Bronchial epithelial cell (primary cell): Measurements from ENCODE around the gene MED31. TPM values are rescaled to one million over a fixed set of nuclear protein-coding genes. Genes with fewer than 3 reads are reported as not detected.

ENCODE experiments used
- DNase-seq: peaks from one replicate; pipeline ENCODE4 v3.0.0-alpha.2; 2010; ENCODE audit warnings: low read depth
- FAIRE-seq: peaks from 2 replicates; lab custom pipeline; 2011; peaks lifted over from hg19 to GRCh38; lab: Jason Lieb, UNC
- H3K27me3 ChIP-seq: 2 replicates; pipeline ENCODE4 v1.5.1; 2011; ENCODE audit warnings: low read length; ENCODE audit not compliant: control insufficient read depth, insufficient read depth
- H3K36me3 ChIP-seq: 2 replicates; pipeline ENCODE4 v1.5.1; 2011; ENCODE audit warnings: low read length; ENCODE audit not compliant: control insufficient read depth, insufficient read depth
- H3K4me3 ChIP-seq: 2 replicates; pipeline ENCODE4 v1.5.1; 2011; ENCODE audit warnings: mild to moderate bottlenecking, low read depth, low read length, control low read depth
- total RNA-seq: library from RNA; depleted of rRNA; stranded (reverse); fragments of >200 nt; gene quantifications from 2 replicates; pipeline ENCODE4 v1.2.1, GENCODE V29; 2014
- TF ChIP-seq, protein P1 (sequence below): IDR thresholded peaks from 2 replicates; pipeline ENCODE4 v1.5.1; 2011; ENCODE audit warnings: mild to moderate bottlenecking, moderate library complexity, low read length, control low read depth, inconsistent platforms; ENCODE audit not compliant: insufficient read depth, severe bottlenecking

MED31 gene
- total RNA-seq, 1 donor from 2014 or later = 11.1 TPM

DNA sequence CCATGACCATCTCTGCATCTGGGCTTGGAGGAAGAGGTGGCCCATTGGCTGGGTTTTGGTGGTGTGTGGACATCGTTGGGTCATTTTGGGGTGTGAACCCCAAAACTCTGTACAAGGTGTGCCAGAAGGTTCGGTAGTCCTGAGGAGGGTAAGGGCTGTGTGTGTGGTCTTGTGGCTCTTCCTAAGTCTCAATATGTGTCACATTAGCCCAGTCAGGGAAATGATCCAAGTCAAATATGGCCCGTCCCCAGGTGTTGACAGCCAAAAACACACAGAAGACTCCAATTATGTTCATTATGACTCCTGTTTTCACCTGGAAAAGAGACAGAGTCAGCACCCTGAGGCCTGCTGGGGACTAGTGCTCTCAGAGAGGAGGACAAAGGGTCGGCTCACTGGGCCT lies 34.6 kb upstream of the MED31 start:
- TF ChIP-seq, protein P1, sequence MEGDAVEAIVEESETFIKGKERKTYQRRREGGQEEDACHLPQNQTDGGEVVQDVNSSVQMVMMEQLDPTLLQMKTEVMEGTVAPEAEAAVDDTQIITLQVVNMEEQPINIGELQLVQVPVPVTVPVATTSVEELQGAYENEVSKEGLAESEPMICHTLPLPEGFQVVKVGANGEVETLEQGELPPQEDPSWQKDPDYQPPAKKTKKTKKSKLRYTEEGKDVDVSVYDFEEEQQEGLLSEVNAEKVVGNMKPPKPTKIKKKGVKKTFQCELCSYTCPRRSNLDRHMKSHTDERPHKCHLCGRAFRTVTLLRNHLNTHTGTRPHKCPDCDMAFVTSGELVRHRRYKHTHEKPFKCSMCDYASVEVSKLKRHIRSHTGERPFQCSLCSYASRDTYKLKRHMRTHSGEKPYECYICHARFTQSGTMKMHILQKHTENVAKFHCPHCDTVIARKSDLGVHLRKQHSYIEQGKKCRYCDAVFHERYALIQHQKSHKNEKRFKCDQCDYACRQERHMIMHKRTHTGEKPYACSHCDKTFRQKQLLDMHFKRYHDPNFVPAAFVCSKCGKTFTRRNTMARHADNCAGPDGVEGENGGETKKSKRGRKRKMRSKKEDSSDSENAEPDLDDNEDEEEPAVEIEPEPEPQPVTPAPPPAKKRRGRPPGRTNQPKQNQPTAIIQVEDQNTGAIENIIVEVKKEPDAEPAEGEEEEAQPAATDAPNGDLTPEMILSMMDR = no peak
- Histone ChIP-seq H3K27me3 (no peaks in the 10 kb centered on the region), H3K36me3 (no peaks in the 10 kb centered on the region), H3K4me3 (no peak overlapping the region)
- FAIRE-seq (no peak), DNase-seq (no peak)

DNA sequence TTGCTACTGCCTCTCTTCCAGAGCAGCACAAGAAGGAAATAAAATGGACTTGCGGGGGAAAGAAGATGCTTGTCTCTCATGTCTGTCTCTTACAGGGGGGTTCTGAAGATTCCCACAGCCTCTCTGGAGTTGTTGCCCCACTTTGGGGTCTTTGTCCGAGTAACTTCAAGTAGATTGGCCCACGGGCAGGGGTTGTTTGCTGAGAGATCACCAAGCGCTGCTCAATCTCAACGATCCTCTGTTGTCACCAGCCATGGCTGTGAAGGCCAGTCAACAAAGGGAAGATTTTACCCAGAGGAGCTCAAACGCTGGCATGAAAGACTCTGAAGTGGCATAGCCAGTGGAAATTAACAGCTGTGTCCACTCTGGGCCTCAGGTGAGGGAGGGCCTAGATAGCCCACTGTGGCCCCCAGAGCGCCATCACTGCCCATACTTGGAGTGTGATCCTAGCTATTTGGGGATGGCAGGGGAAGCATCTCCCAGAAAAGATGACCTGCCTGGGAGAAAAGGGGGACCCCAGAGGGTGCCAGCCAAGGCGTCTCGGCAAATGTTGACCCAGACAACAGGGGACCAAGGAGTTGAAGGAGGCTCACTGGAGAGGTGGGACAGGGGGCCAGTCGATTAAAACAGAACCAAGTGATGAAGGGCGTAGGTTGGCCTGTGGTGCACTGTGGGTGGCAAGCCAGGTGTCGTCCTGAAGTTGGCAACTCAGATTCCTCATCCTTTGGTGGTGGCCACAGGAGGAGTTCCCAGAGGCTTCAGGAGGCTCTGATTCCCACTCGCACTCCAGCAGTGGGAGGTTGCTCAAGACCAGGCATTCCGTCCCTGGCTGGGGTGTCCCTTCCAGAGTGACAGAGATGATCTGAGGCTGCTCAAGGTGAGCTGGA lies 33.7 kb upstream of the MED31 start:
- no peaks in the 10 kb centered on the region for H3K36me3 ChIP-seq
- FAIRE-seq (no peak), DNase-seq (no peak)
- TF ChIP-seq, protein P1 = no peak
- no peaks in the 10 kb centered on the region for H3K27me3 ChIP-seq
- H3K4me3 ChIP-seq = no peak overlapping the region

DNA sequence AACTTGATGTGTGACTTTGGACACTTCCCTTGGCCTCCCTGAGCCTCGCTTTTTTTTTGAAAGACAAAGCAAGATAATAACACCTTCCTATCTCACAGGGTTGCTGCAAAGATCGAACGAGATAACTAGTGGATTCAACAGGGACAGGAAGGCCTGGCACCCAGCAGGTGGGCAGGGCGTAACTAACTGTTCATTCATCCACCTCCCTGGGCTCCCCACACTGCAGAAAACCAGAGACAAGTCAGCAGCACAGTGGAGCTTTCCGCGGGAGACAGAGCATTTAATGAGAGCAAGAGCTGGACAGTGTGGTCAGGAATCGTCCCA lies 33.0 kb upstream of the MED31 start:
- no peaks in the 10 kb centered on the region for H3K36me3 ChIP-seq
- no peaks in the 10 kb centered on the region for H3K27me3 ChIP-seq
- DNase-seq (no peak), FAIRE-seq (no peak)
- no peak overlapping the region for H3K4me3 ChIP-seq
- TF ChIP-seq, protein P1 = no peak

DNA sequence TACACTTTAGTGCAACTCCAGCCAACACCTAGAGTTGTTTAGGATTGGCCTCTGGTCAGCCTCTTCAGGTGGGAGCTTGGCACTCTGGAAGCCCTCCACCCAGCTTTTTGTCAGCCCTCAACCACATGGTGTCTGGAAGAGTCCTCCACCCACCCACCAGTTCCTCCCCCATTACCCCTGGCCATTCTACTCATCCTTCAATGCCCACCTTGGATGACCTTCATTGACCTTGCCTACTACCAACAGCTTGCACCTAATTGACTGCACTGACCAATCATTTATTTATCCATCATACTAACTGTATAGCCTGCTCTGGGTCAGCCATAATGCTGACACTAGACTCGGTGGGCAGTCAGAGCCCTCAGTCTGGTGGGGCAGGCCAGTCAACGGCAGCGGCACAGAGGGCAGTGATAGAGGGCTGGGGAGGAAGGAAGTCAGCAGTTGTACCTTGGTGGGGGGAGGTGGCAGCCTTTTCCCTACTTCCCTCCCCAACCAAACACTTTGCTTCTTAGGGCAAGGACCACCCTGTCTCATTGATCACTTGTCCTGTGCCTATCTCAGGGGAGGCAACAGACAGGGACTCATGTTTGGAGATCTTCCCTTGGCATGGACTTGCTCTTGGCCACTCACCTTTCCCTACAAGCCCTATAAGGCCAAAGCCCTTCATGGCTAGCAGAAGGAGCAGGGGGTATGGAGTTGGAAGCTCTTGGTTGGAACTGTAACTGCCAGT lies 32.5 kb upstream of the MED31 start:
- Histone ChIP-seq H3K4me3 (no peak overlapping the region), H3K36me3 (no peaks in the 10 kb centered on the region), H3K27me3 (no peaks in the 10 kb centered on the region)
- DNase-seq (no peak), FAIRE-seq (no peak)
- TF ChIP-seq, protein P1 = no peak

DNA sequence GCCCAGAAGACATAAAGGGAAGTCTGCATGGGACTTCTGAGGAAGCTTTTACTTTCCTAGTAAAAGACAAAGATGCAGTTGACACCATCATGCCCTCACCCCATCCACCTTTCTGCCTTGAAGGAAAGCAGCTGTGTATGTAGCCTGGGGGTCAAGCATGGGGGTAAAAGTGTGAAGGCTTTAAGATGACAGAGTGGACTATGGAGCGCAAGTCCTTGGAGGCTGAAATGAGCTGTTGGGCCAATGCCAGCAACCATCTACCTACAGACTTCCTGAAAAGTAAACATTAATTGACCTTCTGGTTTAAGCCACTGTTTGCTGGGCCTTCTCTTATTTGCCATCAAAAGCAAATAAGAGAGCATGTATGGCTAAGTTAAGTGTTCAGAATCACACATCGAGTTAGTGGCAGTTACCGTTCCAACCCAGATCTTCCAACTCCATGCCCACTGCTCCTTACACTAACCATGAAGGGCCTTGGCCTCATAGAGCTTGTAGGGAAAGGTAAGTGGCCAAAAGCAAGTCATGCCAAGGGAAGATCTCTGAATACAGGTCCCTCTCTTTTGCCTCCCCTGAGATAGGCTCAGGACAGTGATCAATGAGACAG lies 31.8 kb upstream of the MED31 start:
- FAIRE-seq (no peak), DNase-seq (no peak)
- TF ChIP-seq, protein P1 = no peak
- Histone ChIP-seq H3K4me3 (no peak overlapping the region), H3K36me3 (no peaks in the 10 kb centered on the region), H3K27me3 (no peaks in the 10 kb centered on the region)
